ENCODE data around the gene ADGRV1.

ADGRV1 gene

DNA sequence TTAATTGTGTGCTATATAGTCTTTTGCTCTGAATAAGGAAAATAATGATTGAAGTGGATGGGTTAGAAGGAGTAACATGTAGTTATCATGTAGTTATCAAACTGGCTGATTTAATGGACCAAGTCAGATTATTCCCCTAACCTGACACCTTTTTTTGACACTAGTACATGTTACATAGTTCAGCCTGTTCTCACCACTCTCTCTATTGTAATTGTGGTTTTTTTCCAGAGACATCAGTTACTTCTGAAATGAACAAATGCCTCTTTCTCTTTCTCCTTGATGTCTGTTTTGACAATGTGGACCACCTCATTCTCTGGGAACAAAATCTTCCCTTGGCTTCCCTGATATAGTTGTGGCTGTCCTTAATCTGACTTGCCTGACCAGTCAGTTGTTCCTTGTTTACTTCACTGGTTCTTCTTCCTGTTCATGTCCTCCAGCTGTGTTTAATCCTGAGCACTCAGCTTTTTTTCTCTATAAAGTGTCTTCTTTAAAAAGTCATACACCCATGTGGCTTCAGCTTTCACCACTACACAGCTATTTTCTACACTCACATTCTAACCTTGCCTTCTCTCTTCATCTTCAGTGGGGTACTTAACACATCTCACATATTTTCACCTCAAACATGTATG is 581.1 kb downstream of the ADGRV1 start:
- no peak for DNase-seq (ENCODE audit: low read depth)

DNA sequence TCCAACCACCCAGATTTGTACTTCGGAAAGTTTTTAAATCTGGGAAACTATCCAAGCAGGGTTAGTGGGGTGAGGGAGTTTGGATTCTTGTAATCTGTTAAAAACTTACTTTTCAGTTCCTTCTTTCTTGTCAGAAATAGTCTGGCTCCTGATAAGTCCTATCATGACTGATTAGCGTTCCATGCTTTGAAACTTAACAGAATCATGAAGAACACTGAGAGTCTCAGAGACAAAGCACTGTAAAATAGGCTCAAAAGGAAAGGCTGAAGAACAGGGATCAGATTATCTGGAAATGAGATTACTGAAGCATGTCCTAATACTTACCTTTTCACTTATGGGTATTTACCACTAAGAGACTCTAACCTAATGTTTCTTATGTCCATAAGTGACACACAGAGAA is 582.1 kb downstream of the ADGRV1 start:
- no peak for DNase-seq (ENCODE audit: low read depth)

DNA sequence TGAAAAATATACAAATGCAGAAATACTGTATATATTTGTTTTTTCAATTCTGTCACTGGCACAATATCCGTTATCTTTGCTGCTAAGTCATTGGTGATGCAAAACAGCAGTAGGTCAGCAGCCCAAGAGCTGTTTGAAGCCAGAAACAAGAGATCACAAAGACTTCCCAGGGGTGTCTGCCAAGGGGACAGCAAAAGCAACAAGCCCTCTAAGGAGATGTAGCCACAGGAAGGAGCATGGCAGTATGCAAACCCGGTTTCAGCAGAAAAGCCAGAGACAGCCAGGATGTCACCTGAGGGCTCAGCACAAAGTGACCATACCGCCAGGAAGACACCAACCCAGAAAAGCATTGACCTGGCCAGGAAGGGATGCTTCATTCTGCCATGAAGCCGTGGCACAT is 583.0 kb downstream of the ADGRV1 start:
- DNase-seq (ENCODE audit: low read depth), result no peak

DNA sequence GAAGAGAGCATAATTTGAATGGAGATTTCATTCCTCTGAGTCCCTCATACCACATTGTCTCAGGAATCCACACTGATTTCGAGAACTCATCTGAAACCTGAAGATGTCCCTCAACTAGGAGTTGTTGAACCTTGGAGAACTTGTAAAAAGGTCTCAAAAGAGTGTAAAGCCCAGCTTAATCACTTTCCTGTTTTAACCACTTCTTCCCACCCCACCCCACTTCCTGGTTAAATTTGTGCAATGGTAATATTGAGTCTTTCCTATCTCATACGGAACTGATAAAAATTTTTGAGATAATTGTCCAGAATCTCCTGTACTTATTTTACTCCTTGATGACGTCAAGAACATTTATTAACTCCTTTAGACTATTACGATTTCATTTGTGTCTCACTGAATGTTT is 583.8 kb downstream of the ADGRV1 start:
- DNase-seq (ENCODE audit: low read depth), result no peak

DNA sequence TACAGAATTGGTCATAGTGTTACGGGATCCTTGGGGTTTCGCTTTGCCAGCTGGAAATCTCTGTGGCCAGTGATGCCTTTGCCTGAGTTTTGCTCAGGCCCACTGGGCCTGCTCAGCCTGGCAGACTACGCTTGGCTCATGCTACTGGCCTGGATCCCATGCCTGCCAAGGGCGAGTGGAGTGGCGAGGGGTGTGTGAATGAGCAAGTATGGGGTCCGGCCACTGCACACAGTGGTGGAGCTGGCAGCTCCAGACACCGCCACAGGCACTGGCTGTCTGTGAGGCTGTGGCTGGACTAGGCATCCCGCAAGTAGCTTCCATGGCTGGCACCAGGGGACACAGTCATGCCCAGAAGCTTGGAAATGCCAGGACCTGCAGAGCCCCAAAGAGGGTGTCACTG is 584.2 kb downstream of the ADGRV1 start:
- no peak for DNase-seq (ENCODE audit: low read depth)

DNA sequence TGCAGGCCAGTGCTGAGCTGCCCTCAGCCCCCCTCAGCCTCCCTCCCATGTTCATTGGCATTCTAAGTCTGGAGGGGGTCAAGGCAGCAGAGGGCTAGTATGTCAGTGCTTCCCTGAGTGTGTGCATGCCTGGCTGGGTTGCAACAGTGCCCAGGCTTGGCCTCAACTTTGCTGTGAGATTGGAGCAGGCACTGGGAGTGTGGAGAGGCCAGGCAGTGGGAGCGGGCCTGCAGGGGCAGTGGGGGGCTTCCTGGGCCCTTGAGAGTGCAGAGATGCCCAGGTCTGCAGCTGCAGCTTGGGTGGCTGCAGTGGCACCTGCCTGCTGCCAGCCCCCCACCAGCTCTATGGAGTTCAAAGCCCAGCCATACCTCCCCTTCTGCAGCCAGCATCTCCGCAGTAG is 585.2 kb downstream of the ADGRV1 start:
- DNase-seq (ENCODE audit: low read depth), result no peak

DNA sequence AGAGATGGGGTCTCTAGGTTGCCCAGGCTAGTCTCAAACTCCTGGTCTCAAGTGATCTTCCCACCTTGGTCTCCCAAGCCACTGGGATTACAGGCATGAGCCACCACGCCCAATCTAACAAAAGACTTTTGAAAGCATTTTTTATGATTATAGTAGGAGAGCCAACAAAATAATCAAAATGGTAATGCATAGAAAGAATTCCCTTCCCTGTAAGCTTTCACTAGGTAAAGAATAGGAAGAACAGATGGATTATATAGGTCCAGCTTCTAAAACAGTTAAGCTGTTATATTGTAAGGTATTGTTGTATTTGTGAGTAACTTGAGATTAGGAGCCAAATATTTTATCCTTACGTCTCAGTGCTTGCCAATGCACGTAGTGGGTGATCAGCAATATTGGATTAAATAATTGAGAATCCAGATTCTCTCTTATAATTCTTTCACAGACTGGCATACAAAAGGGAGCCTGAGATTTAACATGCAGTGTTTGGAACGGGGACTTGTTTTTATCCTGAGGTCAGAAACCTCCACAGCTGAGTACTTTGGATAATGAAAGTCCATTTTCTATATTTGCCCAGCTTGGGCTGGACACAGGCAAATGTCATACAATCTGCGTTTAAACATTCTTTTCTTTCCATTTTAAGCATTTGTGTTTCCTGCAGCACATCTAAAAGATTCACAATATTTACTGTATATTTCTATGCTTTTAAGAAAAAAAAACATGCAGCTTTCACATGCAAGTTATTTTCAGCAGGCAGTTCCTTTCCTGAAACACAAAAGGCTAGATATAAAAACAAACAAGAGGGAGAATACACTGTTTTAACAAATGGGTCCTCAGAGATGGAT is 586.1 kb downstream of the ADGRV1 start:
- no peak for DNase-seq (ENCODE audit: low read depth)

DNA sequence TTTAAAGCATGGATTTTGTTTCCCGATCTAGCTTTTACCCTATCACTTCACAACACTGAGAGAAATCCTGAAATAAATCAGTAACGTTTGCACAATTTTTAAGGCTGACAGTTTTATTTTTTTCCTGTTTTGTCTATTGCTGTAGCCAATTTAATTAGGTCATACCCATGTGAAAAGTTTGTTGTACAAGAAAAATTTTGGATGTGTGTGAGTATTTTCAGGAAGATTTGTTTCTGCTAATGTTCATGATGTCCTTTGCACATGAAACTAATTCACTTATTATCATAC is 586.7 kb downstream of the ADGRV1 start:
- DNase-seq (ENCODE audit: low read depth), result no peak

DNA sequence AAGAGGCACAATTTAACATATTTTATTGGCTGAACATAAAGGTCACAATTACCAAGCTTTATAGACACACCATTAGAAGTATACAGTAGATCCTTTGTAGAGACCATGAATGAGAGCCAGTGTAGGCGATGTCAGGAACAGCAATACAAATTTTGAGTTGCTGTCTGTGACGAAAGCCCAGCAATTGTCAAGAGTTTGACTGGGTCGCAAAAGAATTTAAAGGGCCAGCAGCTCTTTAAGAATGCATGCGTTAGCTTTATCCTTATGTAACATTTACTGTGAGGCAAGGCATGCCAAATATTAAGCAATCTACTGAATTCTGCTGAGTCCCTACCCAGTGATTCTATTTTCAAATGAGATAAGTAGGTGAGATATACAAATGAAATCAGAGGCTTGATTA is 587.6 kb downstream of the ADGRV1 start:
- DNase-seq (ENCODE audit: low read depth), result no peak

DNA sequence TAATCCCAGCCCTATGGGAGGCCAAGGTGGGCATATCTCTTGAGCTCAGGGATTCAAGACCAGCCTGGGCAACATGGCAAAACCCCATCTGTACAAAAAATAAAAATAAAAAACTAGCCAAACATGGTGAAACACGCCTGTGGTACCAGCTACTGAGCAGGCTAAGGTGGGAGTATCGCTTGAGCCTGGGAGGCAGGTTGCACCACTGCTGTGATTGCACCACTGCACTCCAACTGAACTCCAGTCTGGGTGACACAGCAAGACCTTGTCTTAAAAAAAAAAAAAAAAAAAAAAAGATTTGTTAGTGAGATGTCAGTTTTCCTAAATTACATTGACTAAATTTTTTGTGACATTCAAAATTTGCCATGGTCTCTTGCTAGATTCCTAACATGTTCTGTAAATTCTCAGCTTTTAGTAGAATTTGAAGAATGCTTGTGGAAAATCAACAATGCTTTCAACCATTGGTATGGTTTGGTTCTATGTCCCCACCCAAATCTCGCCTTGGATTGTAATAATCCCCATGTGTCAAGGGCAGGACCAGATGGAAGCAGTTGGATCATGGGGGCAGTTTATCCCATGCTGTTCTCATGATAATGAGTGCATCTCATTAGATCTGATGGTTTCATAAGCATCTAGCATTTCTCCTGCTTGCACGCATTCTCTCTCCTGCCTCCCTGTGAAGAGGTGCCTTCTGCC is 588.5 kb downstream of the ADGRV1 start:
- DNase-seq (ENCODE audit: low read depth), result no peak

DNA sequence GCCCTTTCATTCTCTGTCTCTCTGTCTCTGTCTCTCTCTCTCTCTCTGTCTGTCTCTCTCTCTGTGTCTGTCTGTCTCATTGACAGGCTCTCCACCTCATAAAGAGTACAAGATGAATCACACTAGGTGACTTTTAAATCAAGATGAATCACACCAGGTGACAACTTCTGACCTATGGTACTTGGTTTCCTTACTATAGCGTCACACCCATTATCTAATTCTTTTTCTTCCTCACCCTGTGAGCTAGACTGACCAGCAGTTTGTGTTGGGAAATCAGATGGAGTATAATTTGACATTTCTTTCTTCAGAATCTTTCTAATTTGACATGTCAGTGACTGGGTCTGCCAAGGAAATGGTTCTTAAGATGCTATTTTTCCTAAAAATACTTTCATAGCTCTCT is 591.6 kb downstream of the ADGRV1 start:
- no peak for DNase-seq (ENCODE audit: low read depth)

DNA sequence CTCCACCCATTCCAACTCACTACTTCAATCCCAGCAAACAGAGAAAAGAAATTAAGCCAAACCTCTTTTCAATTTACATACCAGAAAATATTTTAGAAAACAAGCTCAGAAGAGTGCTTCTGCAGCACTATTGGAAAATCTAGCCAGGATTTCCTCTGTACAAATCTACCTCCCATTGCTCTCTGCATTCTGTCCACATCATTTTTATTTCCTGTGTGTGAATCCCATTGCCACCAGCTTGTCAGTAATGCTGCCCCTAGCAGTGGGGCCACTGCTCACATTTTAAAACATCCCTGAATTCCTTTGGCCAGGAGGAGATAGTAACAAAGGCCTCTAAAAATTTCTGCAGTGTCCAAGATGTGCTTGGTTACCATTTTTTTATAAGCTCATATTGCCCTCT is 592.0 kb downstream of the ADGRV1 start:
- DNase-seq (ENCODE audit: low read depth), result no peak

DNA sequence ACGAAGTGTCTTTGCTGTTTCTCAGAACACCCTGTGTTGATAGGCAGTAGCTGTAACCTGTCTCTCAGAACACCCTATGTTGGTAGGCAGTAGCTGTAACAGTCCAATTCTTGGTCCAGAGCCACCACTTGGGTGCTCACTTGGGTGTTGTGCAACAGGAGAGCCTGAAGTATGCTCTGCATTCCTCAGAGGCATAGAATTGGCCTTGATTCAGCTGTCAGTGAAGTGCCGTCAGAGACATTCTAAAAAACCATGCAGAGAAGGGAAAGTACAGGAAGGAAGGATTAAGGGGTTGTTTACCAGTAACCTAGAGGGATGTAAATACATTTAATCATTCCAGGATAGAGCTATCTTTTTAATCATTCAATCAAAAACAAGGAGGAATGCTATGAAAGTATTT is 593.4 kb downstream of the ADGRV1 start:
- DNase-seq (ENCODE audit: low read depth), result no peak

DNA sequence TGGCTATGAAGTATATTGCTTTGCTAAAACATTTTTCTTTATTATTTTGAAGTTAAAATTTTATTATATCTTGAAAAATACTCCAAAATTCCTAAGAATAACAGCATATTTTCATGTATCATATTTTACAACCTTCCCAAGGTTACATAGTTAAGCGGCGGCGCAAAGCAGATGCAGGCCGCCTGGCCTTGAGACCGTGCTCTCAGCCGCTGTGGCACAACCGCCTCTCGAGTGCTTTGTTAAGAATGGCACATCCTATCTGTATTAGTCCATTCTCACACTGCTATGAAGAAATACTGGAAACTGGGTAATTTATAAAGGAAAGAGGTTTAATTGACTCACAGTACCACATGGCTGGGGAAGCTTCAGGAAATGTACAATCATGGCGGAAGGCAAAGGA is 595.7 kb downstream of the ADGRV1 start:
- DNase-seq (ENCODE audit: low read depth), result no peak

DNA sequence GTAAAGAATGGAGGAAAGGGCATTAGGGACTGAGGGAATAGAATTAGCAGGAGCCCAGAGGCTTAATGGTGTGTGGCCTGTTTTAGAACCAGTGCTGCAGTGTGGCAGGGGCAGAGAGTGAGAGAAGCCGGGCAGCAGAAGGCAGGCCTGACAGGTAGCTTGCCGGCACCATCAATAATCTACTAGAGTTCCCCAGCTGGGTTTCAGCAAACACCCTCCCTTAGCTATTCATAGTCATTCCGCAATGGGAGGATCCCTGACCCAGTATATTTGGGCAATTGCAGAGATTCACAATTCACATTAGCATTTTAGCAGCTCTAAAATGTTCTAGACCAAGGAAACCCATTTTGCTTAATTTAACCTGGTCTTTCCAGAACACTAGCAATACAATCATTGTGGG is 596.7 kb downstream of the ADGRV1 start:
- DNase-seq (ENCODE audit: low read depth), result no peak

DNA sequence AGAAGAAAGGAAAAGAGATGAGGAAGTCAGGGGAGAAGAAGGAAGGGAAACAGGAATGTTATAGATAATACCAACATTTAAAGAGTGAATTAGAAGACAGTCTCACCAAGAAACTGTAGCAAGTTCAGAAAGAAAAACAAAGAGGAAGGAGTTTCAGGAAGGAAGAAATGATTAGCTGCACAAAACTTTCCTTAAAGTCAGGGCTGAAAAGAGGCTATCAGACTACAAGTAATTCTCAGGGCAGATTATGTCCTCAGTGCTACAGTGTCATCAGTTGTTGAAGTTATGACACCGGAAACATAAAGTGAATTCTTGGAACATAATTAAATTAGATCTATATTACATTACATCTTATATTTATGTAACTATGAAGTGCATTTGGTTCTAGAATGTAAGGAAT is 597.6 kb downstream of the ADGRV1 start:
- no peak for DNase-seq (ENCODE audit: low read depth)

DNA sequence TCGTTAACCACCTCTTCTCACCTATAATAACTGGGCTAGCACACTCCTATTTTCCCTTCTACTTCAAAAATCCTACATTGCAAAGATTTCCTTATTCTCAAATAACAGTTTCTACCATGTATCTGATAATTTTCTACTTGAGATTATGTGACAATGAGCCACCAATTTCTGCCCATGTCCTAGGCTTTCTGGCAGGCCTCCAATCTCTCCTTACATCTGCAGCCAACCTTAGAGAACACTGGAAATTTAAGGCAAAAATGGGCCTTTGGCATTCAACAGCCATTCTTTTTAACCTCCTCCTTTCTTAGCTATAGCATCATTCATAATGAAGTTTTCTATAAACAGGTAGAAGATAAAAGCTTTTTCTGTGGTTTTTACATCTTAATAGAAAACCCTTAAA is 599.4 kb downstream of the ADGRV1 start:
- no peak for DNase-seq (ENCODE audit: low read depth)

DNA sequence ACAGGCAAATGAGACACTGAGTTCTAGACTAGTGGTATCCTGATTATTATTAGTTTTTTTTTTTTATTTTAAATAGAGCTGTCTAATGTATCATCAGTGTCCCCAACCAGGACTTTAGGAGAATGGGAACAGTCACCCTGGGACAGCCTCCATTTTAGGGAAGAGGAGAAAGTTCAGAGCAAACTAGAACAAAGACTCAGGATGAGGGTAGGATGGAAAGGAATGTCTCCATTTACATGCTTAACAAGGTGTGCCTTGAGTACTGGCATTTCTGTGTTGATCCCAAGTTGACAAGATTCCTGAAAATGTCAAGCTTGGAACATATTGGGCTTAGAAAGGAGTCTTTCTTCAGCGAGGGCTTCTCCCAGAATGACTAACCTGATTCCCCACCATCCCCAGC is 601.0 kb downstream of the ADGRV1 start:
- DNase-seq (ENCODE audit: low read depth), result no peak

DNA sequence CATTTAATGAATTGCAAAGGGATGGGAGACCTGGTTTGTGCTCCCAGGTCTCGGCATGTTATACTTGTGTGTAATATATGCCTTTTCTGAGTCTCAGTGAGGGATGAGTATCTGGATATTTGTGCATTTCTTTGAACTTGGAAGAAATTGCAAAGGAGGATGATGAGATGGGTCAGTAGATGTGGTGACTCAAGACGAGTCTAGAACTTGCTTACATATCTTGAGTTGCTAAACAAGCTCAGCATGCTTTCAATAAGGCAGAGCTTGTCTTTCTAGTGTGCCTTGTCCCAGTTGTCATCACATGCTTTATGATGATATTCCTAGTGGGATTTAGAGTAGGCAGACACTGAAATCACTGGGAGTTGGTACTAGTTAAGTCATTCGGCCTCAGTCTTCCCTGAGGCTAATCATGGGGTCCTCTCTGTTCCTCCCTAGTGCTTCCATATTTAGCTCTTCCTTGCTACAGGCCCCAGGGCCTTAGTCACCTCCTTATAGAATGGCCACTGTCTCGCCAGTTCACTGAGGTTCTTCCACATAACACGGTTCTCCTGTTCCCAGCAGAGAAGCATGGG is 602.2 kb downstream of the ADGRV1 start:
- DNase-seq (ENCODE audit: low read depth), result no peak

DNA sequence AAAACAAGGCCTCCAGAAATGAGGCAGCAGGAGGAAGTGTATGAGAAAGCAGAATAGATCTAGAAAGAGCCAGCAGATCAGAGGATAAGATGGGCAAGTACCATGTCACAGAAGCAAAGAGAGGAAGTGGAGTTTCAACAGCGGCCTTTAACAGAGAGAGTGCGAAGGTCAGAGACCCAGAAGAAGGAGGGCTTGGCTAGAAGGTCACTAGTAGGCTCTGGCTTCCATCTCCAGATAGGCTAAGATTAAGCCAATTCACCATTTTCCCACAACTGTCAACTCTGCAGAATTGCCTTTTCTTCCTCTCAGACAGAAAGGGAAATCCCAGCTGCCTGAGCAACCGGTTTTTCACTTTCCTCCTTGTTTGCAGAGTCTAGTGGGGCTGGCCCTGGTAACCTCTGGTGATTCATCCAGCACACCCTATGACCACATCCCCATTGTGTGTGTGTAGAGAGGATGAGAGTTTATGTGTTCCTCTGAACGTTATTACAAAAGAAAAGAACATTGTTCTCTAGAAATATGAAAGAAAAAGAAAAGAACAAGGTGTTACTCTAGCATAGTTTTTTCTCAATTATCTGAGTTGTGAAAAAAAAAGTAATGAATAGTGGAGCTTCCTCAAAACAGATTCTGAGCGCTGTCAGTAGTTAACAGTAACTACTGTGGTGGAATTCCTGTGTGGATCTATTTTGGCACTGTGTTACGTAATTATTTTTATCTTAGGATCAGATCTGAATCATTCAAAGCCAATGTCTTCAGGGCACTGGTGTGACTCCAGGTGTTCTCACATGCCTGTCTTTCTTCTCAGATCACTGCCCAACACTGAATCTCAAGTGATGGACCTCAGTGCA is 604.2 kb downstream of the ADGRV1 start:
- peak; percentile 34 for DNase-seq (ENCODE audit: low read depth)

DNA sequence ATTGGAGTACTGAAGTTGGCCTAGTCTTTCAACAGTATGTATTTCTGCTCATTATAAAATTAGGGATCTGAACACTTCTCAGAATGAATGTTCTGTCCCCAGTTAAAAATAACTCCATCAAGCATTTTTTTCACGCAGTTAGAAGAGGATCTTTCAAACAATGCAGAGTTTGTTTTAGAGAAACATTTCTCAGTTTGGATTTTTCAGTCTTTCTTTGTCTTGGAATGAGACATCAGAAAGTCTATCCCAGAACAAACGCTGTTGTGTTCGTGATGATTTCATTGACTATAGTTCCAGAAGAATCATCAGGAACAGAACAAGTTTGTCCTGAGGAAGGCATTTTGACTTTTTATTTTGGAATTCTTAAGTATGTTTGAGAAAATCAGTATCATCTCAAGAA is 605.8 kb downstream of the ADGRV1 start:
- DNase-seq (ENCODE audit: low read depth), result no peak

Data from stimulated activated CD8-positive, alpha-beta memory T cell treated with anti-CD3 and anti-CD28 coated beads, Interleukin-12 subunit alpha, Interleukin-12 subunit beta, amount 100 ng/mL, for 4 hours (primary cell).